ENCODE measurements around the gene TTLL13. TPM values are rescaled to one million over a fixed set of nuclear protein-coding genes. Genes with fewer than 3 reads are reported as not detected.
"Not testable (repeated sequence)": the region's sequence is repeated elsewhere in the genome, so short reads cannot be mapped to it uniquely, and the experiment has no call there.

Gene TTLL13
- total RNA-seq, 2 experiments from 2014 or later: 0.57 to 1.3 TPM

- Histone ChIP-seq H3K27ac (ENCODE audit: low read depth, low read length, poor library complexity, severe bottlenecking) (no peak overlapping the region), H4K20me1 (ENCODE audit: insufficient read depth, low read length) (no peaks in the 10 kb centered on the region), H3K4me3 (ENCODE audit: low read depth, low read length, poor library complexity, severe bottlenecking) (no peak overlapping the region), H3K36me3 (ENCODE audit: insufficient read depth, low read length) (no peaks in the 10 kb centered on the region), H3K4me1 (ENCODE audit: insufficient read depth, low read length, poor library complexity, severe bottlenecking) (peaks cover 7% of the 10 kb centered on the region), H3K4me2 (ENCODE audit: low read length) (no peak overlapping the region), H3K9me3 (ENCODE audit: low read length) (no peaks in the 10 kb centered on the region), H3K9me2 (ENCODE audit: insufficient read depth, low read length) (no peaks in the 10 kb centered on the region), H3K79me2 (ENCODE audit: insufficient read depth, low read depth, low read length) (no peaks in the 10 kb centered on the region), H2AFZ (ENCODE audit: low read length) (no peak overlapping the region)
- ChIA-PET CTCF (ENCODE audit: unreplicated experiment) (interaction anchor here (0.7 to 0.8 kb wide), 3 partner anchors 13 to 94 kb away, joined by 3 read pairs; partner anchors contain the start of gene IQGAP1), POLR2A (interaction anchor here (1.9 kb wide), 1 partner anchor 11 kb away, joined by 5 read pairs; no protein-coding TSS in a partner anchor)
- intact Hi-C loops (cut with micrococcal nuclease; ENCODE audit: unreplicated experiment): no loop called here
- no peak for DNase-seq (ENCODE audit: low spot score)
- BruUV-seq (replicated peaks): no TSS peak
- TF ChIP-seq EZH2phosphoT487 (IDR thresholded peaks at IDR 0.05; ENCODE audit: borderline replicate concordance, low read depth, low read length) (no peak), CTCF (conservative IDR thresholded peaks at IDR 0.05; ENCODE audit: low read length) (no peak)
These were observed 44.8 kb downstream of the TTLL13 start for GRCh38 chr15:90294159-90294558.

GRCh38 chr15:90294601-90295269 lies 45.4 kb downstream of the TTLL13 start:
- no TSS peak for BruUV-seq (replicated peaks)
- Histone ChIP-seq H3K4me3 (ENCODE audit: low read depth, low read length, poor library complexity, severe bottlenecking) (no peak overlapping the region), H3K9me3 (ENCODE audit: low read length) (no peaks in the 10 kb centered on the region), H3K9me2 (ENCODE audit: insufficient read depth, low read length) (no peaks in the 10 kb centered on the region), H4K20me1 (ENCODE audit: insufficient read depth, low read length) (no peaks in the 10 kb centered on the region), H3K79me2 (ENCODE audit: insufficient read depth, low read depth, low read length) (no peaks in the 10 kb centered on the region), H2AFZ (ENCODE audit: low read length) (no peak overlapping the region), H3K27ac (ENCODE audit: low read depth, low read length, poor library complexity, severe bottlenecking) (no peak overlapping the region), H3K4me1 (ENCODE audit: insufficient read depth, low read length, poor library complexity, severe bottlenecking) (peaks cover 7% of the 10 kb centered on the region), H3K36me3 (ENCODE audit: insufficient read depth, low read length) (no peaks in the 10 kb centered on the region), H3K4me2 (ENCODE audit: low read length) (no peak overlapping the region)
- intact Hi-C loops (cut with micrococcal nuclease; ENCODE audit: unreplicated experiment): no loop called here
- ChIA-PET CTCF (ENCODE audit: unreplicated experiment) (no interaction called here), POLR2A (no interaction called here)
- DNase-seq (ENCODE audit: low spot score): no peak
- TF ChIP-seq CTCF (conservative IDR thresholded peaks at IDR 0.05; ENCODE audit: low read length) (no peak), EZH2phosphoT487 (IDR thresholded peaks at IDR 0.05; ENCODE audit: borderline replicate concordance, low read depth, low read length) (no peak)

GRCh38 chr15:90295270-90295648 lies 45.9 kb downstream of the TTLL13 start:
- no peak for TF ChIP-seq CTCF (conservative IDR thresholded peaks at IDR 0.05; ENCODE audit: low read length)
- no peak for TF ChIP-seq EZH2phosphoT487 (IDR thresholded peaks at IDR 0.05; ENCODE audit: borderline replicate concordance, low read depth, low read length)
- Histone ChIP-seq H2AFZ (ENCODE audit: low read length) (no peak overlapping the region), H3K79me2 (ENCODE audit: insufficient read depth, low read depth, low read length) (no peaks in the 10 kb centered on the region), H3K9me2 (ENCODE audit: insufficient read depth, low read length) (no peaks in the 10 kb centered on the region), H3K4me3 (ENCODE audit: low read depth, low read length, poor library complexity, severe bottlenecking) (no peak overlapping the region), H3K4me2 (ENCODE audit: low read length) (no peak overlapping the region), H3K4me1 (ENCODE audit: insufficient read depth, low read length, poor library complexity, severe bottlenecking) (peaks cover 7% of the 10 kb centered on the region), H4K20me1 (ENCODE audit: insufficient read depth, low read length) (no peaks in the 10 kb centered on the region), H3K36me3 (ENCODE audit: insufficient read depth, low read length) (no peaks in the 10 kb centered on the region), H3K9me3 (ENCODE audit: low read length) (no peaks in the 10 kb centered on the region), H3K27ac (ENCODE audit: low read depth, low read length, poor library complexity, severe bottlenecking) (no peak overlapping the region)
- intact Hi-C loops (cut with micrococcal nuclease; ENCODE audit: unreplicated experiment): no loop called here
- POLR2A ChIA-PET: no interaction called here
- no peak for DNase-seq (ENCODE audit: low spot score)
- CTCF ChIA-PET (ENCODE audit: unreplicated experiment): no interaction called here
- BruUV-seq (replicated peaks): no TSS peak

GRCh38 chr15:90296316-90296884 lies 47.0 kb downstream of the TTLL13 start:
- CTCF ChIA-PET (ENCODE audit: unreplicated experiment); BruUV-seq (replicated peaks); intact Hi-C loops (cut with micrococcal nuclease; ENCODE audit: unreplicated experiment): not testable (repeated sequence)

More at GRCh38 chr15:90296316-90296884, 47.0 kb downstream of the TTLL13 start:
- POLR2A ChIA-PET: interaction anchor here (0.5 to 0.7 kb wide), 4 partner anchors 11 to 408 kb away, joined by 3 to 5 read pairs (median 3); no protein-coding TSS in a partner anchor
- not testable (repeated sequence) for H3K27ac ChIP-seq (ENCODE audit: low read depth, low read length, poor library complexity, severe bottlenecking); H2AFZ ChIP-seq (ENCODE audit: low read length); H3K9me3 ChIP-seq (ENCODE audit: low read length); H3K79me2 ChIP-seq (ENCODE audit: insufficient read depth, low read depth, low read length); H3K36me3 ChIP-seq (ENCODE audit: insufficient read depth, low read length); H4K20me1 ChIP-seq (ENCODE audit: insufficient read depth, low read length); H3K4me2 ChIP-seq (ENCODE audit: low read length); H3K9me2 ChIP-seq (ENCODE audit: insufficient read depth, low read length); H3K4me1 ChIP-seq (ENCODE audit: insufficient read depth, low read length, poor library complexity, severe bottlenecking); DNase-seq (ENCODE audit: low spot score); H3K4me3 ChIP-seq (ENCODE audit: low read depth, low read length, poor library complexity, severe bottlenecking)

Measured in OCI-LY7 (cell line).